ENCODE data around the gene TXNRD2.

DNA sequence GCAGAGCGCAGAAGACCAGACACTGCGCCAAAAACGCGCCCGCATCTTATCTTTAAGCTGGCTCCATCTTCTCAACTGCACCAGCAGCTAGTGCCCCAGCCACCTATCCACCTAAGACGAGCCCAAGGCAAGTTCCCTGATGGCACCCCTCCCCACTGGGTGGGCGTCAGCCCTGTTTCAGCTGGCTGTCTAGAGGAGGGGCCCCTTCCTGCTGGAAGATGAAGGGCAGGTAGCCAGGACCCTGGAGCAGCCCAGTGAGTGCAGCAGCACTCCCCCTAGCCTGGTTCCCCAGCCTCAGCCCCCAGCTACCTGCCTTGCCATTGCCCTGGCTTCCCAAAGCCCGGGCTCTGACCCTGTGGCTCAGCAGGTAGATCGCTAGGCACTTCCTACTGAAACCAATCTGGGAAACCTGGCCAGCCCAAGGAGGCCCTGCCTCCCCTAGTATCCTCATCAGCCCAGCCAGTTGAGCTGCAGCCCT, 46.8 kb upstream of the TXNRD2 start:
- TF ChIP-seq SUZ12 (IDR thresholded peaks at IDR 0.05; ENCODE audit: extremely low read depth, insufficient read depth, insufficient read length), result no peak
- TF ChIP-seq YY1 (IDR thresholded peaks at IDR 0.05; ENCODE audit: insufficient read depth, insufficient read length), result no peak
- TF ChIP-seq ZNF274 (IDR thresholded peaks at IDR 0.05; ENCODE audit: low read depth, low read length), result no peak

Data from NT2/D1 (cell line).